NCI-H69 (cell line): ENCODE measurements around the gene CARNS1.
"Not testable (repeated sequence)": the region's sequence is repeated elsewhere in the genome, so short reads cannot be mapped to it uniquely, and the experiment has no call there.

Source experiments
- DNase-seq: peaks from one replicate; lab custom pipeline; 2025; lab: John Stamatoyannopoulos, UW

Gene CARNS1

GRCh38 chr11:67409261-67409666 lies 6.2 kb upstream of the CARNS1 start:
- no peak for DNase-seq

DNA sequence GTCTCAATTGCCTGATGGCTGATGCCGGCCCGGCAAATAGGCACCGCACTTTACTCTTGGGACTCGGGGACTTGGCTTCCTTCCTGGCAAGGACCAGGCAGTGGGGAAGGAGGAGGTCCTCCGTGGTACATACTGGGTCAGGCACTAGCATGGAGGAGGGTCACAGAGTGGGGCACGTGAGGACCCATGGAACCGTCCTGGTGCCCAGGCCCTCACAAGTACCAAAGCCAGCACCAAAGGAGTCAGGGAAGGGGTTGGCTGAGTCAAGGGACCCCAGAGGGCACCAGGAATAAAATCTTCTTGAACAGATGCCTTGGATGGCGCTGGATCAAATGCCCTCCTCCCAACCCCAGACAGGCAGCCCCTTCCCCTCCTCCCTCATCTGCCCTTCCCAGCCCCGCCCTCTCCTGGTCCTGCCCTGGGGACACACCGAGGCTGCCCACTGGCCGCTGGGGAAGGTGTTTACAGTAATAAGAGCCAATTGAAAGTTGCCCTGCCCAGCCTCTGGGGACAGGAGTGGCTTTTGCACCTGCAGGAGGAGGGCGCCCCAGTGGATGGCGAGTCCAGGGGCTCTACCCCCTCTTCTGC lies 5.6 kb upstream of the CARNS1 start:
- DNase-seq, result peak; percentile 92

DNA sequence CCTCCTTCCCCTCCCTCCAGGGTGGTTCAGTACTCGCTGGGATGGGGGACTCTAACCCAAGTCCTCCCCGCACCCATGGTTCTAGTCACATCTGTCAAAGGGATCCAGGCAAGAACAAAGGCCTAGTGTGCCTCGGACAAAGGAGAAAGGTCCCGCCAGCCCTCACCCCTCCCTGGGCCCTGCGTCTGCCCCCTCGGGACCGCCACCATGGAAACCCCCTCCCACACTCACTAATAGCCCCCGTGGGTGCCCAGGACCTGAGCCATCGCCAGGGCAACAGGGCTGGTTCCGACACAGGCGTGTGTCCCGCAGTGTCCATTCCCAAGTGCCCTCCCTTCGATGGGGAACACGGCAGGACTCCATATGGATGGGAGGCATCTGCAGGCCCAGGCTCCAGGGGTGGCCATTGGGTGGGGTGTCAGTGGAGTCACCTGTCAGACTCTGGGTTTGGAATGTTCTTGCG lies 5.1 kb upstream of the CARNS1 start:
- DNase-seq, result no peak

DNA sequence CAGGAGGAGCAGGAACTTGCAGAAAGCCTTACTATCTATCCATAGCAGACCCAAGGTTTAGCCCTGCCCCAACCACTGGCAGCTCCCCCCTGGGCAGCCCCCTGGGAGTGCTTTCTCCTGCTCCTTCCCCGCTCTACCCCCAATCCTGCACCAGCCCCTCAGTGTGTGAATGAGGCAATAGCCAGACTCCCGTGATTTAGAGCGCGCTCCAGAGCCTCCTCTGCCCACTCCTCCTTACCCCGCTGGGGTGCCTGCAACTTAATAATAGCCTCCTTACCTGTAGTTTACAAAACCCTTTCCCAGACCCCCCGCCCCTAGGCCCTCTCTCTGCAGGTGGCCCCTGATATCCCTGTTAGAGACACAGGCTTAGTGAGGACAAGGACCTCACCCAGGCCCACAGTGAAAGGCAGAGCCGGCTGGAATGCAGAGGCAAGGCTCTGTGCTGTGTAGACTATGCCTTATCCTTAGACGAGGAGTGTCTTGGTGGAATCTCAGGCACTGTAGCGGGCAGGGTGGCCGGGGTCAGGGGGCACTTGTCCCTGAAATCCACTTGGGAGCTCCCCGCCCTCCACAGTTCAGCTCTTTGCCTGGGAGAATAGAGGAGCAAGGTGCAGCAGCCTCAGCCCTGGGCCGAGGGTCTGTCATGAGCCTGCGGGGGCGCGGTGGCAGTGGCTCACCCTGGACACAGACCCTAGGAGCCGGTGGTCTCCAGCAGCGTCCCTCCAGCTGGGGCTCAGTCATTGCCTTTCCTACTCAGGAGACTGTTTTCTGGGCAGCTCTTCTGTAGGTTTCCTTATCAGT lies 4.3 kb upstream of the CARNS1 start:
- peak; percentile 60 for DNase-seq

DNA sequence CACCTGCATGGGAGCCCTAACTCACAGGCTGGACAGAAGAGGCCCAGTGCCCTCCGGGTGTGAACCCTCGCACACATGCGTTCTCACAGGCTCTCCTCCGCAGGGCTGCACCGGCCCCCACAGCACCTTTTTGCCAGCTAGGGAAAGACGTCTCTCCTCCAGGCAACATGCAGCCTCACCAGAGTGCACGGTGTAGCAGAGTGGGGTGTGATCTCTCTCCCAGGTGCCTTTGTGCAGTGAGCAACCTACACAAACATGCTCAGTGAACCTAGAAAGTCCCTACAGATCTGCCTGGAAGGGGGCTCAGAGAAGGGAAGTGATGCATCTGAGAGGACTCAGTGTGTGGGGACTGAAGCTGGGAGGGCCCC lies 3.7 kb upstream of the CARNS1 start:
- peak; percentile 51 for DNase-seq

- no peak for DNase-seq
Observed at GRCh38 chr11:67412495-67413179, 2.8 kb upstream of the CARNS1 start.

GRCh38 chr11:67413266-67413849 lies 2.1 kb upstream of the CARNS1 start:
- no peak for DNase-seq

- peak; percentile 98 for DNase-seq
Observed at GRCh38 chr11:67416416-67417335, 1.2 kb downstream of the CARNS1 start.

DNA sequence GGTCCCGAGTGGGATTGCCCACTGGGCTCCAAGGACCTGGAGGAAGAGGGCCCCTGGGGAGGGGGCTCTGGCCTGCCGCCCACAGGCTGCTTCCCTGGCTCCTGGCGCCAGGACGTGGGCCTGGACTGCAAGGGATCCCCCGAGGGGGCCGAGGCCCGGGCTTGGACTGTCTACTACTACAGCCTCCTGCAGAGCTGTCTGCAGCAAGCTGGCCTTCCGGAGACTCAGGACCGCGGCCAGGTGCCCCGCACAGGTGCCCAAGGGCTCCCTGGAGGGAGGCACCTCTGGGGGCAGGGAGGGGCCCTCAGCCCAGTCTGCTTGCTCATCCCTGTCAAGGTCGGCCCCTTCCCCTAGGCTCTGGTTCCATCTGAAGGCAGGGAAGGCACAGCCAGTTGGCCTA lies 1.9 kb downstream of the CARNS1 start:
- peak; percentile 66 for DNase-seq

- DNase-seq, result peak; percentile 85
Observed at GRCh38 chr11:67418476-67419281, 3.2 kb downstream of the CARNS1 start.

GRCh38 chr11:67419325-67420049 lies 4.0 kb downstream of the CARNS1 start:
- no peak for DNase-seq

- peak; percentile 49 for DNase-seq
Observed at GRCh38 chr11:67420147-67420645, 4.7 kb downstream of the CARNS1 start.

DNA sequence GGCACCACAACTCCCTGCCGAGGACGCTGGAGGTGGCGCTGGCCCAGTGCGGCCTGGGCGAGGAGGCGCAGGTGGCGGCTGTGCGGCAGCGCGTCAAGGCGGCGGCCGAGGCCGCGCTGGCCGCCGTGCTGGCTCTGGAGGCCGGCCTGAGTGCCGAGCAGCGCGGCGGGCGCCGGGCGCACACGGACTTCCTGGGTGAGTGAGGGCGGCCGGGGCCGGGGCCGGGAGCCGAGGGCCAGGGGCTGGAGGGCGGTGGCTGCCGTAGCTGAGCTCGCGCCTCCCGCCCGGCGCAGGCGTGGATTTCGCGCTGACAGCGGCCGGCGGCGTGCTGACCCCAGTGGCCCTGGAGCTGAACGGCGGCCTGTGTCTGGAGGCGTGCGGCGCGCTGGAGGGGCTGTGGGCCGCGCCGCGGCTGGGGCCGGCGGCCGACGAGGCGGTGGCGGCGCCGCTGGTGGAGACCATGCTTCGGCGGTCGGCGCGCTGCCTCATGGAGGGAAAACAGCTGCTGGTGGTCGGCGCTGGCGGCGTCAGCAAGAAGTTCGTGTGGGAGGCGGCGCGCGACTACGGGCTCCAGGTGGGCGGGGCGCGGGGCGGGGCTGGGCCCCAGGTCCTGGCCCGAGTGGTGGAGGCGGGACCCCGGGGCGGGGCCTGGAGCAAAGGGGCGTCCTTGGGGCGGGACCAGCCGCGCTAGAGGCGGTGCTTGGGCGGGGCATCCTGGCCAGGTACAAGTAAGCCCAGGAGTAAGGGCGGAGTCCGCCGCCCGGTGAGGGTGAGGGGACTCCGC lies 5.4 kb downstream of the CARNS1 start:
- peak; percentile 98 for DNase-seq

- no peak for DNase-seq
Observed at GRCh38 chr11:67421430-67422031, 6.1 kb downstream of the CARNS1 start.

- DNase-seq, result peak; percentile 20
Observed at GRCh38 chr11:67422891-67423290, 7.4 kb downstream of the CARNS1 start.

- DNase-seq, result no peak
Observed at GRCh38 chr11:67423466-67423865, 8.0 kb downstream of the CARNS1 start.

DNA sequence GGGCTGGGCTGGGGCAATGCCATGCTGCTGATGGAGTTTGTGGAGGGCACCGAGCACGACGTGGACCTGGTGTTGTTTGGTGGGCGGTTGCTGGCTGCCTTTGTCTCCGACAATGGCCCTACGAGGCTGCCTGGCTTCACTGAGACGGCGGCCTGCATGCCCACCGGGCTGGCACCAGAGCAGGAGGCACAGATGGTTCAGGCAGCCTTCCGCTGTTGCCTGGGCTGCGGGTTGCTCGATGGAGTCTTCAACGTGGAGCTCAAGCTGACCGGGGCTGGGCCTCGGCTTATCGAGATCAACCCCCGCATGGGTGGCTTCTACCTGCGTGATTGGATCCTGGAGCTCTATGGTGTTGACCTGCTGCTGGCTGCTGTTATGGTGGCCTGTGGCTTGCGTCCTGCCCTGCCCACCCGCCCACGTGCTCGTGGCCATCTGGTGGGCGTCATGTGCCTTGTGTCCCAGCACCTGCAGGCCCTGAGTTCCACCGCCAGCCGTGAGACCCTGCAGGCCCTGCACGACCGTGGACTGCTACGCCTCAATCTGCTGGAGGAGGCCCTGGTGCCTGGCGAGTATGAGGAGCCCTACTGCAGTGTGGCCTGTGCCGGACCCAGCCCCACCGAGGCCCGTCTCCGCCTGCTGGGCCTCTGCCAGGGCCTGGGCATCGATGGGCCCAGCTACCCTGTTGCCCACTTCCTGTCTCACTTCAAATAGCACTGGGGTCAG lies 8.6 kb downstream of the CARNS1 start:
- no peak for DNase-seq

DNA sequence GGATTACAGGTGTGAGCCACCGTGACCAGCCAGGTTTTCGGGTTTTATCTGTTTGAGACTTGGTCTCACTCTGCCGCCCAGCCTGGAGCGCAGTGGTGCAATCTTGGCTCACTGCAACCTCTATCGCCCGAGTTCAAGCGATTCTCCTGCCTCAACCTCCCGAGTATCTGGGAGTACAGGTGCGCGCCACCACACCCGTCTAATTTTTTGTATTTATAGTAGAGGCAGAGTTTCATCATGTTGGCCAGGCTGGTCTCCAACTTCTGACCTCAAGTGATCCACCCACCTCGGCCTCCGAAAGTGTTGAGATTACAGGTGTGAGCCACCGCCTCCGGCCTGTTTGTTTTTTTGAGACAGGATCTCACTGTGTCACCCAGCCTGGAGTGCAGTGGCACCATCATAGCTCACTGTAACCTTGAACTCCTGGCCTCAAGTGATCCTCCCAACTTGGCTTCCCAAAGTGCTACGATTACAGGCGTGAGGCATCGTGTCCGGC lies 11.9 kb downstream of the CARNS1 start:
- DNase-seq, result not testable (repeated sequence)
